Frontal cortex (tissue), 4 donors: Measurements from ENCODE around the gene PLCB4. TPM values are rescaled to one million over a fixed set of nuclear protein-coding genes. Genes with fewer than 3 reads are reported as not detected.
"Not testable (repeated sequence)": the region's sequence is repeated elsewhere in the genome, so short reads cannot be mapped to it uniquely, and the experiment has no call there.

Experiments
- DNase-seq, 2 donors: peaks; one replicate each; pipeline ENCODE4 v3.0.0; 2012; ENCODE audit warnings: low spot score in 2 of 2
- FAIRE-seq: peaks from 2 replicates; lab custom pipeline; 2012; peaks lifted over from hg19 to GRCh38; lab: Jason Lieb, UNC
- total RNA-seq: library from RNA; depleted of rRNA; stranded (reverse); fragments of >200 nt; gene quantifications from one replicate; pipeline ENCODE4 v1.2.3, GENCODE V29; 2014
- donor health status: control.
- donor health status: control.
- donor health status: control.

The PLCB4 gene
- total RNA-seq, 1 donor from 2014 or later: 11.8 TPM

- no peak for FAIRE-seq
- no peak for DNase-seq
Observed at GRCh38 chr20:9375221-9375681, 306.4 kb downstream of the PLCB4 start.

GRCh38 chr20:9377007-9377406 lies 308.1 kb downstream of the PLCB4 start:
- FAIRE-seq: no peak

GRCh38 chr20:9385345-9386310 lies 316.7 kb downstream of the PLCB4 start:
- DNase-seq: not testable (repeated sequence)

More at GRCh38 chr20:9377007-9377406, 308.1 kb downstream of the PLCB4 start:
- no peak for DNase-seq

GRCh38 chr20:9388160-9388812 lies 319.4 kb downstream of the PLCB4 start:
- FAIRE-seq: no peak

More at GRCh38 chr20:9385345-9386310, 316.7 kb downstream of the PLCB4 start:
- FAIRE-seq: not testable (repeated sequence)

GRCh38 chr20:9388813-9389161 lies 319.9 kb downstream of the PLCB4 start:
- FAIRE-seq (no peak), DNase-seq (no peak)

More at GRCh38 chr20:9388160-9388812, 319.4 kb downstream of the PLCB4 start:
- DNase-seq: no peak

GRCh38 chr20:9389346-9389745 lies 320.5 kb downstream of the PLCB4 start:
- FAIRE-seq (no peak), DNase-seq (no peak)

GRCh38 chr20:9390441-9390840 lies 321.6 kb downstream of the PLCB4 start:
- FAIRE-seq: no peak
- no peak for DNase-seq

- FAIRE-seq (no peak), DNase-seq (peak; percentile 35 to 68)
Observed at GRCh38 chr20:9392892-9393857, 324.3 kb downstream of the PLCB4 start.

- no peak for DNase-seq
- no peak for FAIRE-seq
Observed at GRCh38 chr20:9395971-9396370, 327.1 kb downstream of the PLCB4 start.

GRCh38 chr20:9397928-9398327 lies 329.0 kb downstream of the PLCB4 start:
- FAIRE-seq: no peak
- DNase-seq: no peak

- FAIRE-seq: no peak
Observed at GRCh38 chr20:9398882-9399281, 330.0 kb downstream of the PLCB4 start.

GRCh38 chr20:9399322-9399721 lies 330.4 kb downstream of the PLCB4 start:
- FAIRE-seq (no peak), DNase-seq (no peak)

More at GRCh38 chr20:9398882-9399281, 330.0 kb downstream of the PLCB4 start:
- DNase-seq: no peak

- FAIRE-seq: no peak
- DNase-seq: no peak
Observed at GRCh38 chr20:9400171-9401025, 331.5 kb downstream of the PLCB4 start.

- FAIRE-seq: no peak
Observed at GRCh38 chr20:9401371-9401770, 332.5 kb downstream of the PLCB4 start.

GRCh38 chr20:9402141-9402540 lies 333.3 kb downstream of the PLCB4 start:
- FAIRE-seq: no peak
- DNase-seq: no peak

More at GRCh38 chr20:9401371-9401770, 332.5 kb downstream of the PLCB4 start:
- DNase-seq: no peak

- no peak for FAIRE-seq
- DNase-seq: no peak
Observed at GRCh38 chr20:9402546-9402945, 333.7 kb downstream of the PLCB4 start.

GRCh38 chr20:9403448-9403847 lies 334.6 kb downstream of the PLCB4 start:
- no peak for FAIRE-seq
- no peak for DNase-seq

- DNase-seq (peak in 1 of 2 donors; percentile 55), FAIRE-seq (peak; percentile 91)
Observed at GRCh38 chr20:9407805-9408421, 339.0 kb downstream of the PLCB4 start.
